ENCODE data around the gene ZNRD2. TPM values are rescaled to one million over a fixed set of nuclear protein-coding genes. Genes with fewer than 3 reads are reported as not detected.

Gene ZNRD2, protein sequence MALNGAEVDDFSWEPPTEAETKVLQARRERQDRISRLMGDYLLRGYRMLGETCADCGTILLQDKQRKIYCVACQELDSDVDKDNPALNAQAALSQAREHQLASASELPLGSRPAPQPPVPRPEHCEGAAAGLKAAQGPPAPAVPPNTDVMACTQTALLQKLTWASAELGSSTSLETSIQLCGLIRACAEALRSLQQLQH
- 9.2 and 18.7 TPM in 2 replicates for polyA plus RNA-seq

DNA sequence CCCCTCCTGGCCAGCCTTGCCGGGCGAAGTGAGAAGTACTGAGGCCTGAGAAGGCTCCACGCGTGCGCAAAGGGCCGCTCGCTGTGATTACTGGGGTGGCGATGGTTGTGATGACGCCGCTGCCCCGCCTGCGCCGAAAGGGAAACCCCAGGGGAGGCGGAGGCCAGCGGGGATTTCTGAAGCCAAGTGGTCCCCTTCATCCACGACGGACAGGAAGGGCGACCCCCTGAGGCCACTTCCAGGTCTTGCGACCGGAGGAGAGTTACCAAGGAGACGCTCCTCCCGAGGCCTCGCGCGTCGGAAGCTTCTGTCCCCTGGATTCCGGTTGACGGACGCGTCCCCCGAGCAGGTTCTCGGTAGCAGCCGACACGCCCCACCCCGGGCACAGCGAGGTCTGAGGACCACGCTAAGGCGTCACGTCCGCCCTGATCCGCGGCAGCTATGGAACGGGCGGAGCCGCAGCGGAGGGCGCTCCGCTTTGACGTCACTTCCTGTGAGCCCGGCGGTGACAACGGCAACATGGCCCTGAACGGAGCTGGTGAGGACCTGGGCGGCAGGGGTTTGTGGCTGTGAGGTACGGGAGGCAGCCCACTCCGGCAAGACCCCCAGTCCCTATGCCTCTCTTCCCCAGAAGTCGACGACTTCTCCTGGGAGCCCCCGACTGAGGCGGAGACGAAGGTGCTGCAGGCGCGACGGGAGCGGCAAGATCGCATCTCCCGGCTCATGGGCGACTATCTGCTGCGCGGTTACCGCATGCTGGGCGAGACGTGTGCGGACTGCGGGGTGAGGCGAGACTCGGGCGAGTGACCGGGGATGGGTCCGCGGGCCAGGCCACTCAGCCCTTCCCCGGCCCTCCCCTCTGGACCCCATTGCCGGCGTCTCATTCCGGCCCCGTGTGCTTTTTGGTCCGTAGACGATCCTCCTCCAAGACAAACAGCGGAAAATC lies at the start of gene ZNRD2:
Gene ZNRD2, plus strand, starts transcription at position 505 of the 946 bp plus-strand sequence. Its CDS starts 15 bp downstream, at position 520.

DNA sequence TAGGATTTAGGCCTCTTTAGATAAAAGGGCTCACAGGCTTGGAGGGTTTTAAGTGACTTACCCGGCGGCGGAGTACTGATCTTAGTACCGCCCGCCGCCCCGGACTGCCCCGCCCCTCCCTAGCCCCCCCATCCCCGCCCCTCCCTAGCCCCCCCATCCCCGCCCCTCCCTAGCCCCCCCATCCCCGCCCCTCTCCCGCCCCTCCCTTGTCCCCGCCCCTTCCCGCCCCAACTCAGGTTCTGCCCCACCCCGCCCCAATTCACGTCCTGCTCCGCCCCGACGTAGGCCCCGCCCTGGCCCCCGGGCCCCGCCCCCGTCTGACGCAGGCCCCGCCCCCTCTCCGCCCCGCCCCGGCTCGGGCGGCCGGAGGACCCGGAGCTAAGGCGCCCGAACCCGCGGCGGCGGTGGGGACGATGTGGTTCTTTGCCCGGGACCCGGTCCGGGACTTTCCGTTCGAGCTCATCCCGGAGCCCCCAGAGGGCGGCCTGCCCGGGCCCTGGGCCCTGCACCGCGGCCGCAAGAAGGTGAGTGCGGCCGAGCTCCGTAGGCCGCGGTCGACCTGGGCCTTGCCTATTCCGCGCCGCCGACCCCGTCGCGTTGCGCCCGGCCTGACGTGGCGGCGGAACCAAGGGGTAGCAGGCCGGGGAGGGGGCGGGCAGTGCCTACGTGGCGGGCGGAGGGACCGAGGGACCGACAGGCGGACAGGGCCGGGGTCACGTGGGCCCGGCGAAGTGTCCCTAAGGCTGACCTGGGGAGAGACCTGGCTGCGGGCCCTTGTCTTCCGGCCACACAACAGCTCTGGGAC lies 45.3 kb upstream of the ZNRD2 start, which contains the start of gene SCYL1:
Gene SCYL1, plus strand, starts transcription at position 343 of the 805 bp plus-strand sequence. Its CDS starts 71 bp downstream, at position 414.

DNA sequence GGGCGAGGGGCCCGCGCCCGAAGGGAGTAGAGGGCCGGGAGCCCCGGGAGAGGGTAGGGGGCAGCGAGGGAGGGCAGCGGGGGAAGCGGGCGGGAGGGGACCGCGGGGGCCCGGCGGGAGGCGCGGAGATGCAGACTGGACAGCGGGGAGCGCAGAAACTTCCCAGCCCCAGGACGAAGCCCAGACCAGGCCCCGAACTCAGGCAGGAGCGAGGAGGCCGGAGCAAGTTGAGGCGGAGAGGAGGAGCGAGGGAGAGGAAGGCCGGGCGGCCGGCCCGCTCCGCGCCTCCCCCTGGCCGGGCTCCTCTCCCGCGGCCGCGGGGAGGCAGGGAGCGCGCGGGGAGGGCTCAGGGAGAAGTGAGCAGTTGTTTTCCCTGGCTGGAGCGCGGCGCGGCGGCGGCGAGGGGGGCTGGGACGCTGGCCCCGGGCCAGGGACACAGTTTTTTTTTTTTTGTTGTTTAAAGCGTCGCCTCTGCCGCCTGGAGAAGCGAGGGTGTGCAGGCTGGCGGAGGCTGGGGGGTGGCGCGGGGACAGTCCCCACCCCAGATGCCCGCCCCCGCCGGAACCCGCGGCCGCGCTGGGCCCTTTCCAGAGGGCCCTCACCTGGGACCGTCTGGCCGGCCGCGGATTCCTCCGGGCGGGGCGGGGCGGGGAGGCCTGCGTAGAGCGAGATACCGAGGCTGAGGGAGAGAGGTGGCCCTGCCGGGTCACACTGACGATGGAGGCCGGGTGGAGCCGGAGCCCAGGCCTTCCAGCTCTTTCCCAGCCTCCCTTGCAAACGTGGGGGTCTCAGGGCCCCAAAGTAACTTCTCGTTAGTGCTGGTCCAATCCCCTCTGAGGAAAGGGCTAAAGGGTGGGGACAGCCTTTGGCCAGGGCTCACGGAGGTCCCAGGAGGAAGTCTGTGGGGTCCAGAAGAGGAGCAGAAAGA lies 12.0 kb upstream of the ZNRD2 start, which contains the start of gene LTBP3:
Gene LTBP3, minus strand, starts transcription at position 358 of the 928 bp plus-strand sequence. CDS start 400 bp downstream, outside the sequence.

DNA sequence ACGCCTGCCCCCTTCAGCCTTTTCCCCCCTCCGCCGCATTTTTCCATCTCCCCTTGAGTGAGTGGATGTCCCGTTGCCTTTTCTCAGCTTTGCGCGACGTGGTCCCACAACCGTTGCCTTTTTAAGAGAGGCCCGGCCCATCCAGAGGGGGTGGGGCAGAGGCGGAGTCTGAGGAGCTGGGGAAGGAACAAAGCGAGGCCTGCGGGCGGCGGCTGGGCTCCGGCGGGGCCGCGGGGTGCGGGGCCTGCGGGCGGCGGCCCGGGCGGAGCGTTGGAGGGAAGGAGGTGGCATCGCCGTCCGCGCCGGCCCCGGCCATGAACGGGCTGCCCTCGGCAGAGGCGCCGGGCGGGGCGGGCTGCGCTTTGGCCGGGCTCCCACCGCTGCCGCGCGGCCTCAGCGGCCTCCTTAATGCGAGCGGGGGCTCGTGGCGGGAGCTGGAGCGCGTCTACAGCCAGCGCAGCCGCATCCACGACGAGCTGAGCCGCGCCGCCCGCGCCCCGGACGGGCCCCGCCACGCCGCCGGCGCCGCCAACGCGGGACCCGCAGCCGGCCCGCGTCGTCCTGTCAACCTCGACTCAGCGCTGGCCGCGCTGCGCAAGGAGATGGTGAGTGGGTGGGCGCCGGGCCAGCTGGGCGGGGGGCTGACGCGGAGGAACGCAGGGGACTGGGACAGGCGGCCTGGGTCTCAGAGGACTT lies 2.2 kb downstream of the ZNRD2 start, which contains the start of gene FAM89B:
Gene FAM89B, plus strand, starts transcription at position 183 of the 696 bp plus-strand sequence. Its CDS starts 132 bp downstream, at position 315.

DNA sequence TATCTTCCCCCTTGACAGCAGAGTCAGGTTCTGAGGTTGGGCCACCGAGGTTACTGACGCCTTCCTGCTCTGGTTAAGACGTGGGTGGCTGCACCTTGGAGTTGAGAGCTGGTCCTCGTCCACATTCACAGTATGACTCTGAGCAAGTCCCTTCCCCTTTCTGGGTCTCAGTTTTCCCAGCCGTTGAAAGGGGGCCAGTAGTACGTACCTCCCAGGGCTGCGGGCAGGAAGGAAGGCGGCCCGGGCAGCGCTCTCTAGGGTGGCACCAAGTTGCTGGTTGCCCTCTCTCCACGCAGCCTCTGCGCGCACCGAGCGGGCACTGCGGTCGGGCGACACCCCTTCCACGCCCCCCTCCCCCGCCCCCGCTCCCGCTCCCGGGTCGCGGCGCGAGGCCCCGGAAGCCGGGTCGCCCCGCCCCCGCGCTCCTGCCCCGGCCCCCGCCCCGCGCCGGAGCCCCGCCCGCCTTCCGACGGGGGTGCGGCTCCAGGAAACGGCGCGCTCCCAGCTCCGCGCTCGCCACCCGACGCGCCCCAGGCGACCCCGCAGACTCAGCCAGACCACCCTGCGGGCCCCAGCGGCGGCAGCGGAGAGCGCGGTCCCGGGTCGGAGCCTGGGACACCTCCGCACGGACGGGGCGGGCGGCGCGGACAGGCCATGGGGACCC lies 5.4 kb downstream of the ZNRD2 start, which contains the start of gene EHBP1L1:
Gene EHBP1L1, plus strand, starts transcription at position 486 of the 664 bp plus-strand sequence. CDS start 250 bp downstream, outside the sequence.

DNA sequence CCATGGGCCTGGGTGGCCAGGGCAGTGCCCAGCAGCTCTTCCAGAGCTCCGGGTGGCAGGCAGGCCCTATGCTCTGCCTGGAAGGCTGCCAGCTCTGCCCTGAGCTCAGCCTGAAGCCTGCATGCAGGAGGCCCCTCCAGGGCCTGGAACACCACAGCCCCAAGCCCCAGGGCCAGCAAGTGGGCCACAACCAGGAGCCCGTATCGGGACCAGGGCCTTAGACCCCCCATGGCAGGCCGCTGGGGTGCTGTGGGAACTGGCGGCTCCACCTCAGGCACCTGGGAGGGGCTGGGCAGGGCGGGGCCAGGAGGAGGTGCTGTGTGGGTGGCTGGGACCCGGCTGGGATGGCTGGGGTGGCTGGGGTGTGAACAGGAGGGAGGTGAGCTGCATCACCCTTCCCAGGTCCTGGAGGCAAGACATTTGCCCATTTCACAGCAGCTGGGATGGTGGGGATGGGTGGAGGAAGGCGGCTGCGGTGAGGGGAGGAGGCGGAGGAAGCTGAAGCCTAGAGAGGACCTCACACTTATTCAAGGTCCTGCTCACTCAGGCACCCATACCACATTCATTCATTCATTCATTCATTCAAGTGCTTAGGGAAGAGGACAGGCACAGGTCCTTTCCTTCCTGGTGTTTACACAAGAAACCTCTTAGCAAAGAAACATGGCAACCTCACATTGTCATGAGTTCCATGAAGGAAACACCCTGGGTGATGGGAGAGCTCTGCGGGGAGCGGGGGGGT lies 25.4 kb downstream of the ZNRD2 start, which contains the start of gene KCNK7:
Gene KCNK7, minus strand, starts transcription at position 258 of the 739 bp plus-strand sequence. Its CDS starts 28 bp downstream, at position 230.

DNA sequence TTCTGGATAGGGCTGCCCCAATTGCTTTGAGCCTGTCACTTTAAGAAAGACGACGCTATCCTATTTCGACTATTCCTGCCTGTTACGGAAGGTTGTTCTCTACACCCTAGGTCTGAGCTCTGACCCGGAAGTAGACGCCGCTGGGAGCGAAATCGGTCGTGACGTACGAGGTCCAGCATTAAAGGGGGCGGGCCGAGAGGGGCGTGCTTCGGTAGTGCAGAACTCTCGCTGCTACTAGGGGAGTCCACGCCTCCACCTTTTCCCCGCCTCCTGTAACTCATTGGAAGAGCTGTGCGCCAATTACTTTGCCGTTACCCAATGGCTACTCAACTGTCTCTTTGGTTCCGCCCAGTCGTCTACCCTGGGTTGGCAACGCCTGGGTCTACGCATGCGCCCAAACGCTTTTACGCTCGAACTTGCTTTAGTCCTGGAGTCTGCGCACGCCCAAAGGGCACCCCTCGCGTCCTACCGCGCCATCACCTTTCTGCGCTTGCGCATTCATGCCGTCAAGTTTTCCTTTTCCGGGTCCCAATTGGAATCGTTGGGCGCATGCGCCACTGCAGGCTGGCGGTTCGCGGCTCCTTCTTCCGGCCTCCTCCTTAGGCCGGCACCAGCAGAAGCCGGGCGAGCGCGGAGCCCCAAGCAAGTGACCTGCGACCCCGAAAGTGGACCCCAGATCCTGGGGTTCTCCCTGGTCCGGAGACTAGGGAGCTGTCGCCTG lies 45.1 kb downstream of the ZNRD2 start, which contains the start of gene PCNX3:
Gene PCNX3, plus strand, starts transcription at position 548 of the 721 bp plus-strand sequence. CDS start 536 bp downstream, outside the sequence.

Other genes starting within 250 kb of the ZNRD2 start
- gene DPF2, start 236.6 kb upstream of the ZNRD2 start, polyA plus RNA-seq, result 19.0 and 20.5 TPM in 2 replicates
- 1.7 and 1.8 TPM in 2 replicates for gene TIGD3, start 215.7 kb upstream of the ZNRD2 start, polyA plus RNA-seq
- 0.51 TPM in 1 of 2 replicates, not detected in the other for gene SLC25A45, start 187.8 kb upstream of the ZNRD2 start, polyA plus RNA-seq
- gene FRMD8, start 183.8 kb upstream of the ZNRD2 start, polyA plus RNA-seq, result 2.2 and 2.6 TPM in 2 replicates
- 65.7 and 70.6 TPM in 2 replicates for gene NEAT1, start 147.7 kb upstream of the ZNRD2 start, polyA plus RNA-seq
- gene MALAT1, start 71.4 kb upstream of the ZNRD2 start, polyA plus RNA-seq, result 70,295 and 74,607 TPM in 2 replicates
- 17.9 and 24.7 TPM in 2 replicates for gene SCYL1, start 45.4 kb upstream of the ZNRD2 start, polyA plus RNA-seq
- gene LTBP3, start 12.1 kb upstream of the ZNRD2 start, polyA plus RNA-seq, result 0.57 and 1.3 TPM in 2 replicates
- gene FAM89B, start 2.1 kb downstream of the ZNRD2 start, polyA plus RNA-seq, result 3.2 and 10.1 TPM in 2 replicates
- gene EHBP1L1, start 5.6 kb downstream of the ZNRD2 start, polyA plus RNA-seq, result not detected in 2 replicates
- not detected in 2 replicates for gene KCNK7, start 25.3 kb downstream of the ZNRD2 start, polyA plus RNA-seq
- 0.78 and 1.7 TPM in 2 replicates for gene MAP3K11, start 43.7 kb downstream of the ZNRD2 start, polyA plus RNA-seq
- gene PCNX3, start 45.3 kb downstream of the ZNRD2 start, polyA plus RNA-seq, result 0.74 and 1.5 TPM in 2 replicates
- gene SIPA1, start 67.6 kb downstream of the ZNRD2 start, polyA plus RNA-seq, result not detected in 2 replicates
- 2.3 and 3.0 TPM in 2 replicates for gene RELA, start 92.4 kb downstream of the ZNRD2 start, polyA plus RNA-seq
- gene KAT5, start 141.8 kb downstream of the ZNRD2 start, polyA plus RNA-seq, result 2.4 and 7.8 TPM in 2 replicates
- 6.6 and 13.0 TPM in 2 replicates for gene RNASEH2C, start 150.3 kb downstream of the ZNRD2 start, polyA plus RNA-seq
- 0.08 and 0.35 TPM in 2 replicates for gene AP5B1, start 210.5 kb downstream of the ZNRD2 start, polyA plus RNA-seq
- not detected in 2 replicates for gene OVOL1, start 216.6 kb downstream of the ZNRD2 start, polyA plus RNA-seq